Epithelial cell of esophagus (primary cell): ENCODE data around the gene SYMPK.

Source experiments
- DNase-seq: peaks from one replicate; pipeline ENCODE4 v3.0.0; 2010; ENCODE audit warnings: low read depth
- H3K4me3 ChIP-seq: 2 replicates; pipeline ENCODE4 v1.5.1; 2011; ENCODE audit warnings: mild to moderate bottlenecking, low read length, control low read depth
- CTCF ChIP-seq: IDR thresholded peaks from 2 replicates; pipeline ENCODE4 v1.5.1; 2011; ENCODE audit warnings: low read depth, mild to moderate bottlenecking, low read length, control low read depth, inconsistent platforms; ENCODE audit not compliant: insufficient read depth; ENCODE audit errors: missing control alignments

SYMPK gene

GRCh38 chr19:45828523-45828922 is 34.4 kb downstream of the SYMPK start:
- no peak for TF ChIP-seq CTCF
- no peak for DNase-seq

GRCh38 chr19:45827459-45828093 is 35.4 kb downstream of the SYMPK start:
- TF ChIP-seq CTCF: no peak
- no peak for DNase-seq

More at GRCh38 chr19:45828523-45828922, 34.4 kb downstream of the SYMPK start:
- H3K4me3 ChIP-seq: no peak overlapping the region

GRCh38 chr19:45826934-45827333 is 36.0 kb downstream of the SYMPK start:
- TF ChIP-seq CTCF: no peak
- no peak for DNase-seq
- no peak overlapping the region for H3K4me3 ChIP-seq

More at GRCh38 chr19:45827459-45828093, 35.4 kb downstream of the SYMPK start:
- no peak overlapping the region for H3K4me3 ChIP-seq

- no peak overlapping the region for H3K4me3 ChIP-seq
- no peak for DNase-seq
- no peak for TF ChIP-seq CTCF
Measured at GRCh38 chr19:45825917-45826893, 36.7 kb downstream of the SYMPK start.

GRCh38 chr19:45825263-45825605 is 37.7 kb downstream of the SYMPK start:
- TF ChIP-seq CTCF: no peak
- DNase-seq: no peak
- no peak overlapping the region for H3K4me3 ChIP-seq

- no peak overlapping the region for H3K4me3 ChIP-seq
- no peak for DNase-seq
- TF ChIP-seq CTCF: no peak
Measured at GRCh38 chr19:45824531-45825262, 38.2 kb downstream of the SYMPK start.
